ENCODE data around the gene NBEA. TPM values are rescaled to one million over a fixed set of nuclear protein-coding genes. Genes with fewer than 3 reads are reported as not detected.

The NBEA gene
- total RNA-seq, 2 experiments from 2014 or later = 0.12 to 0.23 TPM

GRCh38 chr13:35534343-35534742 lies 592.3 kb downstream of the NBEA start:
- DNase-seq (no peak), ATAC-seq (no peak)
- Mint-ChIP-seq H3K9me3 (ENCODE audit: low read depth) (peaks cover 4% of the 10 kb centered on the region), H3K27ac (no peak overlapping the region), H3K27me3 (no peaks in the 10 kb centered on the region), H3K4me1 (no peaks in the 10 kb centered on the region), H3K36me3 (no peaks in the 10 kb centered on the region), H3K4me3 (no peak overlapping the region)
- CTCF ChIA-PET = no interaction called here

GRCh38 chr13:35548790-35549189 lies 606.7 kb downstream of the NBEA start:
- Mint-ChIP-seq H3K4me3 (no peak overlapping the region), H3K36me3 (no peaks in the 10 kb centered on the region)
- CTCF ChIA-PET = no interaction called here

GRCh38 chr13:35549481-35549880 lies 607.4 kb downstream of the NBEA start:
- ATAC-seq = no peak
- Mint-ChIP-seq H3K36me3 (no peaks in the 10 kb centered on the region), H3K9me3 (ENCODE audit: low read depth) (no peaks in the 10 kb centered on the region), H3K4me1 (no peaks in the 10 kb centered on the region), H3K27ac (no peak overlapping the region), H3K27me3 (no peaks in the 10 kb centered on the region), H3K4me3 (no peak overlapping the region)
- no peak for DNase-seq
- CTCF ChIA-PET = no interaction called here

More at GRCh38 chr13:35548790-35549189, 606.7 kb downstream of the NBEA start:
- Mint-ChIP-seq H3K27ac (no peak overlapping the region), H3K9me3 (ENCODE audit: low read depth) (no peaks in the 10 kb centered on the region), H3K4me1 (no peaks in the 10 kb centered on the region), H3K27me3 (no peaks in the 10 kb centered on the region)
- DNase-seq = no peak
- ATAC-seq = no peak

GRCh38 chr13:35552172-35552844 lies 610.2 kb downstream of the NBEA start:
- no peak for DNase-seq
- no peaks in the 10 kb centered on the region for H3K27me3 Mint-ChIP-seq
- no peak overlapping the region for H3K27ac Mint-ChIP-seq
- no peaks in the 10 kb centered on the region for H3K36me3 Mint-ChIP-seq
- H3K9me3 Mint-ChIP-seq (ENCODE audit: low read depth) = peaks cover 2% of the 10 kb centered on the region
- H3K4me1 Mint-ChIP-seq = no peaks in the 10 kb centered on the region
- CTCF ChIA-PET = no interaction called here
- ATAC-seq = no peak
- no peak overlapping the region for H3K4me3 Mint-ChIP-seq

- H3K27ac Mint-ChIP-seq = no peak overlapping the region
- CTCF ChIA-PET = no interaction called here
- H3K27me3 Mint-ChIP-seq = no peaks in the 10 kb centered on the region
- H3K4me1 Mint-ChIP-seq = no peaks in the 10 kb centered on the region
- H3K4me3 Mint-ChIP-seq = no peak overlapping the region
- H3K9me3 Mint-ChIP-seq (ENCODE audit: low read depth) = peaks cover 2% of the 10 kb centered on the region
- ATAC-seq (no peak), DNase-seq (no peak)
- no peaks in the 10 kb centered on the region for H3K36me3 Mint-ChIP-seq
These were observed 613.0 kb downstream of the NBEA start for GRCh38 chr13:35554972-35555623.

GRCh38 chr13:35557475-35557874 lies 615.4 kb downstream of the NBEA start:
- DNase-seq (no peak), ATAC-seq (no peak)
- Mint-ChIP-seq H3K27me3 (no peaks in the 10 kb centered on the region), H3K4me1 (no peaks in the 10 kb centered on the region), H3K36me3 (no peaks in the 10 kb centered on the region), H3K27ac (no peak overlapping the region), H3K4me3 (no peak overlapping the region), H3K9me3 (ENCODE audit: low read depth) (peaks cover 2% of the 10 kb centered on the region)
- CTCF ChIA-PET = no interaction called here

GRCh38 chr13:35561540-35561939 lies 619.5 kb downstream of the NBEA start:
- DNase-seq (no peak), ATAC-seq (no peak)
- no peak overlapping the region for H3K27ac Mint-ChIP-seq
- H3K27me3 Mint-ChIP-seq = no peaks in the 10 kb centered on the region
- no peaks in the 10 kb centered on the region for H3K4me1 Mint-ChIP-seq
- H3K36me3 Mint-ChIP-seq = no peaks in the 10 kb centered on the region
- CTCF ChIA-PET = no interaction called here
- H3K4me3 Mint-ChIP-seq = no peak overlapping the region
- no peaks in the 10 kb centered on the region for H3K9me3 Mint-ChIP-seq (ENCODE audit: low read depth)

GRCh38 chr13:35565273-35565672 lies 623.2 kb downstream of the NBEA start:
- no peak for DNase-seq

GRCh38 chr13:35566340-35566739 lies 624.3 kb downstream of the NBEA start:
- Mint-ChIP-seq H3K36me3 (no peaks in the 10 kb centered on the region), H3K9me3 (ENCODE audit: low read depth) (no peaks in the 10 kb centered on the region)
- CTCF ChIA-PET = no interaction called here

More at GRCh38 chr13:35565273-35565672, 623.2 kb downstream of the NBEA start:
- Mint-ChIP-seq H3K36me3 (no peaks in the 10 kb centered on the region), H3K4me3 (no peak overlapping the region), H3K27me3 (no peaks in the 10 kb centered on the region), H3K27ac (no peak overlapping the region), H3K9me3 (ENCODE audit: low read depth) (no peaks in the 10 kb centered on the region), H3K4me1 (no peaks in the 10 kb centered on the region)
- no peak for ATAC-seq
- CTCF ChIA-PET = no interaction called here

GRCh38 chr13:35567406-35567980 lies 625.4 kb downstream of the NBEA start:
- no peaks in the 10 kb centered on the region for H3K4me1 Mint-ChIP-seq

More at GRCh38 chr13:35566340-35566739, 624.3 kb downstream of the NBEA start:
- DNase-seq = no peak
- H3K27me3 Mint-ChIP-seq = no peaks in the 10 kb centered on the region
- no peak for ATAC-seq
- no peaks in the 10 kb centered on the region for H3K4me1 Mint-ChIP-seq
- H3K27ac Mint-ChIP-seq = no peak overlapping the region
- H3K4me3 Mint-ChIP-seq = no peak overlapping the region

GRCh38 chr13:35573639-35574038 lies 631.6 kb downstream of the NBEA start:
- ATAC-seq = no peak
- H3K9me3 Mint-ChIP-seq (ENCODE audit: low read depth) = no peaks in the 10 kb centered on the region
- H3K27ac Mint-ChIP-seq = no peak overlapping the region
- H3K4me3 Mint-ChIP-seq = no peak overlapping the region
- no peak for DNase-seq
- CTCF ChIA-PET = no interaction called here
- no peaks in the 10 kb centered on the region for H3K36me3 Mint-ChIP-seq
- no peaks in the 10 kb centered on the region for H3K27me3 Mint-ChIP-seq
- H3K4me1 Mint-ChIP-seq = no peaks in the 10 kb centered on the region

More at GRCh38 chr13:35567406-35567980, 625.4 kb downstream of the NBEA start:
- Mint-ChIP-seq H3K9me3 (ENCODE audit: low read depth) (no peaks in the 10 kb centered on the region), H3K4me3 (no peak overlapping the region), H3K36me3 (no peaks in the 10 kb centered on the region), H3K27me3 (no peaks in the 10 kb centered on the region), H3K27ac (no peak overlapping the region)
- DNase-seq (no peak), ATAC-seq (no peak)
- CTCF ChIA-PET = no interaction called here

- ATAC-seq = no peak
- Mint-ChIP-seq H3K27ac (no peak overlapping the region), H3K4me3 (no peak overlapping the region), H3K27me3 (no peaks in the 10 kb centered on the region), H3K36me3 (no peaks in the 10 kb centered on the region), H3K4me1 (no peaks in the 10 kb centered on the region), H3K9me3 (ENCODE audit: low read depth) (no peaks in the 10 kb centered on the region)
- DNase-seq = no peak
- CTCF ChIA-PET = no interaction called here
These were observed 650.4 kb downstream of the NBEA start for GRCh38 chr13:35592457-35592856.

GRCh38 chr13:35593651-35594050 lies 651.6 kb downstream of the NBEA start:
- Mint-ChIP-seq H3K36me3 (no peaks in the 10 kb centered on the region), H3K27ac (no peak overlapping the region), H3K27me3 (no peaks in the 10 kb centered on the region), H3K4me1 (no peaks in the 10 kb centered on the region), H3K4me3 (no peak overlapping the region), H3K9me3 (ENCODE audit: low read depth) (no peaks in the 10 kb centered on the region)
- CTCF ChIA-PET = no interaction called here
- DNase-seq (no peak), ATAC-seq (no peak)

- Mint-ChIP-seq H3K4me1 (no peaks in the 10 kb centered on the region), H3K27me3 (no peaks in the 10 kb centered on the region), H3K36me3 (no peaks in the 10 kb centered on the region), H3K9me3 (ENCODE audit: low read depth) (no peaks in the 10 kb centered on the region), H3K4me3 (no peak overlapping the region), H3K27ac (no peak overlapping the region)
- ATAC-seq = no peak
- CTCF ChIA-PET = no interaction called here
- no peak for DNase-seq
These were observed 652.0 kb downstream of the NBEA start for GRCh38 chr13:35594096-35594495.
